ENCODE results near the gene DHX32.
"Not testable (repeated sequence)": the region's sequence is repeated elsewhere in the genome, so short reads cannot be mapped to it uniquely, and the experiment has no call there.

GRCh38 chr10:125903135-125903640, 22.1 kb upstream of the DHX32 start:
- TF ChIP-seq, protein P1, sequence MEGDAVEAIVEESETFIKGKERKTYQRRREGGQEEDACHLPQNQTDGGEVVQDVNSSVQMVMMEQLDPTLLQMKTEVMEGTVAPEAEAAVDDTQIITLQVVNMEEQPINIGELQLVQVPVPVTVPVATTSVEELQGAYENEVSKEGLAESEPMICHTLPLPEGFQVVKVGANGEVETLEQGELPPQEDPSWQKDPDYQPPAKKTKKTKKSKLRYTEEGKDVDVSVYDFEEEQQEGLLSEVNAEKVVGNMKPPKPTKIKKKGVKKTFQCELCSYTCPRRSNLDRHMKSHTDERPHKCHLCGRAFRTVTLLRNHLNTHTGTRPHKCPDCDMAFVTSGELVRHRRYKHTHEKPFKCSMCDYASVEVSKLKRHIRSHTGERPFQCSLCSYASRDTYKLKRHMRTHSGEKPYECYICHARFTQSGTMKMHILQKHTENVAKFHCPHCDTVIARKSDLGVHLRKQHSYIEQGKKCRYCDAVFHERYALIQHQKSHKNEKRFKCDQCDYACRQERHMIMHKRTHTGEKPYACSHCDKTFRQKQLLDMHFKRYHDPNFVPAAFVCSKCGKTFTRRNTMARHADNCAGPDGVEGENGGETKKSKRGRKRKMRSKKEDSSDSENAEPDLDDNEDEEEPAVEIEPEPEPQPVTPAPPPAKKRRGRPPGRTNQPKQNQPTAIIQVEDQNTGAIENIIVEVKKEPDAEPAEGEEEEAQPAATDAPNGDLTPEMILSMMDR (IDR thresholded peaks at IDR 0.05), result not testable (repeated sequence)
- TF ChIP-seq POLR2A (IDR thresholded peaks at IDR 0.05), result not testable (repeated sequence)
